Measurements from ENCODE around the gene NFATC1.

Gene NFATC1

DNA sequence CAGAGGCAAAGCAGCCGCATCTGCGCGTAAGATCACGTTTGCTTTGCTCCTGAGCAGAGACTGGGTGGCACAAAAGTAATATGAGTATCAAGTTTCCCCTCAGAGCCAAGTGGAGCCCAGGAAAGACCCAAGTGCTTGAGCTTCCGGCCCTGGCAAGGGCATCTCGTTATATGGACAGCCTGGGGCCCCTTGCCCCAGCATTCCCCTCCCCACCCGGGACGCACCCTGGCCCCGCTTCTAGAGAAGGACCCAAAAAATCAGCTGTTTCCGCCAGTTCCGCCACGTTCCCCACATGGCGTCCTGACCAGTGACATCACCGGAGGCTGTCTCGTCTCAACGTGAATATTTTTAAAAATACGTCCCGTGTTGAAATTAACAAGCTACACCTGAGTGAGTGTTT is 135.1 kb downstream of the NFATC1 start:
- Mint-ChIP-seq H3K36me3 (ENCODE audit: low read depth) (peaks cover 27% of the 10 kb centered on the region), H3K4me3 (no peak overlapping the region), H3K27ac (no peak overlapping the region), H3K9me3 (no peaks in the 10 kb centered on the region), H3K27me3 (no peaks in the 10 kb centered on the region), H3K4me1 (ENCODE audit: low read depth) (peaks cover 13% of the 10 kb centered on the region)

GRCh38 chr18:79531386-79531785 is 135.7 kb downstream of the NFATC1 start:
- H3K36me3 Mint-ChIP-seq (ENCODE audit: low read depth), result peaks cover 27% of the 10 kb centered on the region
- no peaks in the 10 kb centered on the region for H3K27me3 Mint-ChIP-seq
- no peak overlapping the region for H3K4me3 Mint-ChIP-seq
- no peaks in the 10 kb centered on the region for H3K9me3 Mint-ChIP-seq
- H3K27ac Mint-ChIP-seq, result no peak overlapping the region
- H3K4me1 Mint-ChIP-seq (ENCODE audit: low read depth), result peaks cover 7% of the 10 kb centered on the region

- H3K4me3 Mint-ChIP-seq, result no peak overlapping the region
- no peaks in the 10 kb centered on the region for H3K27me3 Mint-ChIP-seq
- peaks cover 4% of the 10 kb centered on the region for H3K4me1 Mint-ChIP-seq (ENCODE audit: low read depth)
- peaks cover 26% of the 10 kb centered on the region for H3K36me3 Mint-ChIP-seq (ENCODE audit: low read depth)
- no peaks in the 10 kb centered on the region for H3K9me3 Mint-ChIP-seq
- no peak overlapping the region for H3K27ac Mint-ChIP-seq
These were observed 136.2 kb downstream of the NFATC1 start for GRCh38 chr18:79531926-79532312.

DNA sequence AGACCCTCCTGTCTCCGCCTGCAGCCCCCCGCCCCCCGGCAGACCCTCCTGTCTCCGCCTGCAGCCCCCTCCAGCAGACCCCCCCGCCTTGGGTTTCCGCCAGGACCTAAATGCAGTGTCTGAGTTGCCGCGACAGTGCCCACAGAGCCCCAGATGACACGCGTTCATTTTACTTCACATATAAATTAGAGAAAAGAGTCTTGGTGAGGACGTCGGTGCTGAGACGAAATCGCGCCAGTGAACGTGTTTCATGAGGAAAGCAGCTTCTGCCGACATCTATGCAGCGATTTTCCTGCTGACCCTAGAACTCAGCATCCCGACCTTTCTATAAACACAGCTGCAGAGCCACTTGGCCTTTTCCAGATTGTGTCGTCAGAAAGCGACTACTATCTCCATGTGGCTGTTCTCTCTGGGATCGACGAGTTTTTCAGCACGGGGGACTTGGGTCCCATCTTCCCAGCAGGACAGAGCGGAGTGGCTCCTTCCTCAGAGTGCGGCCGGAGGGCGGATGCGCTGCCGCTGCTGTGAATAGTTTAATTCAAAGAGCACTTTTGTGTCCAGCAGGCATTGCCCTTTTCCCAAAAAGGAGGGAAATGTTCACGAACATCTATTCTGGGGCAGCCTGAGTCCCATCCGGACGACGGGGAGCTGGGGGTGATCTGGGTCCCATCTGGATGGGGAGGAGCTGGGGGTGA is 136.7 kb downstream of the NFATC1 start:
- Mint-ChIP-seq H3K4me1 (ENCODE audit: low read depth) (peaks cover 4% of the 10 kb centered on the region), H3K9me3 (no peaks in the 10 kb centered on the region), H3K27ac (no peak overlapping the region), H3K36me3 (ENCODE audit: low read depth) (peaks cover 20% of the 10 kb centered on the region), H3K27me3 (no peaks in the 10 kb centered on the region), H3K4me3 (no peak overlapping the region)

GRCh38 chr18:79533146-79533545 is 137.4 kb downstream of the NFATC1 start:
- H3K27ac Mint-ChIP-seq, result no peak overlapping the region
- no peaks in the 10 kb centered on the region for H3K27me3 Mint-ChIP-seq
- no peaks in the 10 kb centered on the region for H3K9me3 Mint-ChIP-seq
- no peak overlapping the region for H3K4me3 Mint-ChIP-seq
- peaks cover 14% of the 10 kb centered on the region for H3K36me3 Mint-ChIP-seq (ENCODE audit: low read depth)
- peaks cover 4% of the 10 kb centered on the region for H3K4me1 Mint-ChIP-seq (ENCODE audit: low read depth)

GRCh38 chr18:79533591-79533990 is 137.9 kb downstream of the NFATC1 start:
- peaks cover 4% of the 10 kb centered on the region for H3K4me1 Mint-ChIP-seq (ENCODE audit: low read depth)
- H3K4me3 Mint-ChIP-seq, result no peak overlapping the region
- H3K9me3 Mint-ChIP-seq, result no peaks in the 10 kb centered on the region
- H3K27ac Mint-ChIP-seq, result no peak overlapping the region
- no peaks in the 10 kb centered on the region for H3K27me3 Mint-ChIP-seq
- peaks cover 12% of the 10 kb centered on the region for H3K36me3 Mint-ChIP-seq (ENCODE audit: low read depth)

DNA sequence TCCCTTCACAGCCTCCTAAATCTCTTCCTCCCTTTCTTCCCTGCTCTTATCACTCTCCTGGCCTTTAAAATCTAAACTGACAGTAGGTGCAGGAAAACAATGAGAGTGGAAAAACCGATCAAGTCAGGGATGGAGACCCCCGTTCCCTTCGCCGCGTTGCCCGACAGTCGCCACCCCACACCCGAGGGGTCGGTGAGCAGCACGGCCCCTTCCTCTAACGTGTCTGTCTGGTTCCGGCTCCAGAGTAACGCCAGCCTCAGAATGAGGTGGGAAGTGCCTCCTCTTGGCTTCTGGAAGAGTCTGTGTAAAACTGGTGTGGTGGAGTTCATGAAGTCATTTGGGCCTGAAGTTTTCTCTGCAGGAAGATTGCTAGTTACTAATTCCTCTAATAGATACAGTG is 138.6 kb downstream of the NFATC1 start:
- Mint-ChIP-seq H3K36me3 (ENCODE audit: low read depth) (peaks cover 5% of the 10 kb centered on the region), H3K27ac (no peak overlapping the region), H3K4me3 (no peak overlapping the region), H3K9me3 (no peaks in the 10 kb centered on the region), H3K27me3 (no peaks in the 10 kb centered on the region), H3K4me1 (ENCODE audit: low read depth) (no peaks in the 10 kb centered on the region)

DNA sequence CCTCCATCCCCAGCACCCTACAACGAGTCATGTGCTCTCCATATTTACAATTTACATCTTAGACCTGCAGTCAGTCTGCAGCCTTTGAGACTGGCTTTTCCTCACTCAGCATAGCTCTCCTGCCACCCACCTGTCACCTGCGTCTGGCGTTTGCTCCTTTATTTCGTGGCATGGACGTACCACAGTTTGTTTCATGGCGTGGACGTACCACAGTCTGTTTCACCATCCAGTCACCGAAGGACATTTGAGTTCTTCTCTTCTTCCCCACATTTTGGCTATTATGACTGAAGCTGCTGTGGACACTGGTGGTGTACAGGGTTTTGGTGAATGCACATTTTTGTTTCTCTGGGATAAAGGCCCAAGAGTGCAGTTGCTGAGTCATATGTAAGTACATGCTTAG is 142.0 kb downstream of the NFATC1 start:
- H3K27me3 Mint-ChIP-seq, result no peaks in the 10 kb centered on the region
- no peak overlapping the region for H3K4me3 Mint-ChIP-seq
- H3K36me3 Mint-ChIP-seq (ENCODE audit: low read depth), result no peaks in the 10 kb centered on the region
- H3K27ac Mint-ChIP-seq, result no peak overlapping the region
- no peaks in the 10 kb centered on the region for H3K4me1 Mint-ChIP-seq (ENCODE audit: low read depth)
- H3K9me3 Mint-ChIP-seq, result peaks cover 8% of the 10 kb centered on the region

DNA sequence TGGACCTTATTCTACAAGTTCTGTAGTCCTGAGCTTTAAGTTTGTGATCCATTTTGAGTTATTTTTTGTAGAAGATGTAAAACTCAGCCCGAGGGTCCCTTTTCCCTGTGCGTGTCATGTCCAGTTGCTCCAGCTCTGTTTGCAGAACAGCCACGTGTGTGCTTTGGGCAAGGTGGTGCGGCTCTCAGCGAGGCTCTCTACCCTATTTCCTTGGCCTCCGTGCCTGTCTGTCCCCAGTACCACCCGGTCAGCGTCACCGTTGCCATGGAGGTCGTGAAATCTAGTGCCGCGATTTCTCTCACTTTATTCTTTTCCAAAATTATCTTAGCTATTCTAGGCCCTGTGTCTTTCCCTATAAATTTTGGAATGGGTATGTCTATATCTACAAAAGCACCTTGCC is 142.9 kb downstream of the NFATC1 start:
- no peaks in the 10 kb centered on the region for H3K27me3 Mint-ChIP-seq
- H3K4me1 Mint-ChIP-seq (ENCODE audit: low read depth), result no peaks in the 10 kb centered on the region
- no peaks in the 10 kb centered on the region for H3K36me3 Mint-ChIP-seq (ENCODE audit: low read depth)
- peaks cover 8% of the 10 kb centered on the region for H3K9me3 Mint-ChIP-seq
- no peak overlapping the region for H3K27ac Mint-ChIP-seq
- H3K4me3 Mint-ChIP-seq, result no peak overlapping the region

GRCh38 chr18:79540161-79540903 is 144.6 kb downstream of the NFATC1 start:
- Mint-ChIP-seq H3K4me1 (ENCODE audit: low read depth) (no peaks in the 10 kb centered on the region), H3K27ac (no peak overlapping the region), H3K4me3 (no peak overlapping the region), H3K27me3 (no peaks in the 10 kb centered on the region), H3K36me3 (ENCODE audit: low read depth) (no peaks in the 10 kb centered on the region), H3K9me3 (peaks cover 8% of the 10 kb centered on the region)

DNA sequence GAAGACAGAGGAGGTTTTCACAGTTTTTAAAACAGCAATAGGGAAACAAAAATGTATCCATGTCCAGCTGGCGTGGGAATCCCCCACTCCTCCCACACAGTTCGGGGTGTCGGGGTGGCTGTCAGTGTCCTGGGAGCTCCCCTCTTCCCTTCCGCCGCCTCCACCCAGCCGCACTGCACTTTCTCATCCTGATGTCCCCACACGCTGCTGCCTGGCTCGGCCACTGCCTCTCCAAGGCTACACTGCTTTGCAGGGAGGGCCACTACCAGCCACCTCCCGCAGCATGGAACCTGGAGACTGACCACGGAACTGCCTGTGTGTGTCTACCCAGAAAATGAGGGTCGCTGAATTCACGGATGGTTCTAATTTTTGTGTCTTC is 145.2 kb downstream of the NFATC1 start:
- Mint-ChIP-seq H3K36me3 (ENCODE audit: low read depth) (no peaks in the 10 kb centered on the region), H3K27me3 (no peaks in the 10 kb centered on the region), H3K4me1 (ENCODE audit: low read depth) (no peaks in the 10 kb centered on the region), H3K4me3 (no peak overlapping the region), H3K9me3 (peaks cover 8% of the 10 kb centered on the region), H3K27ac (no peak overlapping the region)

DNA sequence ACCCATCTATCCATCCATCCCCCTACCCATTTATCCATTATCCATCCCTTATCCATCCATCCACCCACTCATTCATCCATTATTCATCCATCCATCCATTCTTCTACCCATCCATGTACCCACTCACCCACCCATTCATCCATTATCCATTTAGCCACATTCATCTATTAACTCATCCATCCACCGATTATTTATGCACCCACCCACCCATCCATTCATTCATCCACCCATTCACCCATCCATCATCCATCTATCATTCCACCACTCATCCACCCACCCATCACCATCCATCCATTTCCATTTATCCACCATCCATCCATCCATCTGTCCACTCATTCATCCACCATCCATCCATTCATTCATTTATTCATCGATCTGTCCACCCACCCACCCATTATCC is 146.5 kb downstream of the NFATC1 start:
- Mint-ChIP-seq H3K4me1 (ENCODE audit: low read depth) (no peaks in the 10 kb centered on the region), H3K9me3 (peaks cover 8% of the 10 kb centered on the region), H3K36me3 (ENCODE audit: low read depth) (no peaks in the 10 kb centered on the region)

DNA sequence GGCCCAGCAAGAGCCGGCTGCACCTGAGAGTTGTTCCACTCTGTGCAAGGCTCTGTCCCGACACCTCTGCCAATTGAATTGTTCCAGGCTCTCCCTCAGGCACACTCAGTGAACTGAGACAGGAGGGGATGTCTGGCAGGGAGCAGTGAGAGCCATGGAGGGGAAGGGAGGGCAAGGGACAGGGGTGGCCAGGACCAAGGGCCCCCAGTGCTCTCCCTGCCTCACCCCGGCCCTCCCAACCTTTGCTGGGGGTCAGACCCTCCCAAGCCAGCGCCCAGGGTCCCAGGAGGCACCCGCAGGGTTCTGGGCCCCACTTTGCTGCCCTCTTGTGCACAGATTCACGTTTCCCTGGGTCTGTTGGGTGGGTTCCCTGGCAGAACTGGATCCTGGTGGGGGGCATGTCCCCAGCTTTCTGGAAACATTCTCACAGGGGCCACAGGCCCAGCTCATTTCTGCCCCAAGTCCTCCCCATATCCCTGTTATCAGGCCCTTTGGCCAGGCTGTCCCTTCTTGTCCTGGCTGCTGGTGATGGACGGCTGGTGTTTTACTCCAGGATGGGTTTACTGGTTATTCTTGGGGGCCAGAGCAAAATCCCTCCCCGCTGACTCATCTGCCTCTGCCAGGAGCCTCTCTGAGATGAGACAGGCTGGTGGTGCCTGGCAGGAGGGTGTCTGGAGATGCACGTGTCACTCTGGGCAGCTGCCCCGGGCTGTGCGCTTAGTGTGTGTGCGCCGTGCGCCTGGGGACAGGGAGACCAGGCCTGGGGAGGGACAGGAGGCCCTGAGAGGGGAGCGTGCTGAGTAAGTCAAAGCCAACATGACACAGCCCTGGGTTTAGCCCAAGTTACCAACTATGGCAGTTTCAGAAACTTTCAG is 147.4 kb downstream of the NFATC1 start:
- no peaks in the 10 kb centered on the region for H3K4me1 Mint-ChIP-seq (ENCODE audit: low read depth)
- no peaks in the 10 kb centered on the region for H3K27me3 Mint-ChIP-seq
- H3K9me3 Mint-ChIP-seq, result peaks cover 8% of the 10 kb centered on the region
- no peaks in the 10 kb centered on the region for H3K36me3 Mint-ChIP-seq (ENCODE audit: low read depth)
- no peak overlapping the region for H3K4me3 Mint-ChIP-seq
- no peak overlapping the region for H3K27ac Mint-ChIP-seq

More for the DNA sequence above, 146.5 kb downstream of the NFATC1 start:
- Mint-ChIP-seq H3K4me3 (no peak overlapping the region), H3K27me3 (no peaks in the 10 kb centered on the region), H3K27ac (no peak overlapping the region)

- Mint-ChIP-seq H3K27me3 (no peaks in the 10 kb centered on the region), H3K27ac (no peak overlapping the region), H3K4me3 (no peak overlapping the region), H3K4me1 (ENCODE audit: low read depth) (no peaks in the 10 kb centered on the region), H3K9me3 (peaks cover 8% of the 10 kb centered on the region), H3K36me3 (ENCODE audit: low read depth) (no peaks in the 10 kb centered on the region)
These were observed 148.2 kb downstream of the NFATC1 start for GRCh38 chr18:79543861-79544385.
